MCF 10A (cell line): Measurements from ENCODE around the gene JADE1. TPM values are rescaled to one million over a fixed set of nuclear protein-coding genes. Genes with fewer than 3 reads are reported as not detected.

ENCODE experiments used
- BruUV-seq: library from RNA; stranded (reverse); fragments of 400-500 nt; replicated peaks from 2 replicates; lab custom pipeline; 2021; lab: Mats Ljungman, UMichigan
- CTCF ChIA-PET: fragments of 300-600 bp; sonication (Branson Sonifier 250); formaldehyde crosslinking; extraction: SDS; loops from one replicate; lab custom pipeline; 2021; ENCODE audit warnings: antibody characterized with exemption, inconsistent platforms; lab: Yijun Ruan, JAX
- POLR2A ChIA-PET: fragments of 300-600, 350-650 bp; sonication (Branson Sonifier 250); formaldehyde crosslinking; extraction: SDS; loops from one replicate; lab custom pipeline; 2020; ENCODE audit warnings: antibody characterized with exemption, inconsistent platforms; lab: Yijun Ruan, JAX
- DNase-seq: peaks from one replicate; pipeline ENCODE4 v3.0.0-alpha.2; 2018; ENCODE audit not compliant: unreplicated experiment
- H3K27ac Mint-ChIP-seq: one replicate; pipeline ENCODE4 v1.8.0; 2022; ENCODE audit warnings: mild to moderate bottlenecking, low read depth, mixed read lengths; ENCODE audit not compliant: unreplicated experiment
- H3K27me3 Mint-ChIP-seq: one replicate; pipeline ENCODE4 v1.8.0; 2022; ENCODE audit warnings: mixed read lengths; ENCODE audit not compliant: insufficient read depth, unreplicated experiment
- H3K36me3 Mint-ChIP-seq: one replicate; pipeline ENCODE4 v1.8.0; 2022; ENCODE audit warnings: mild to moderate bottlenecking, moderate library complexity, mixed read lengths; ENCODE audit not compliant: insufficient read depth, unreplicated experiment
- H3K4me1 Mint-ChIP-seq: one replicate; pipeline ENCODE4 v1.8.0; 2022; ENCODE audit warnings: mixed read lengths; ENCODE audit not compliant: insufficient read depth, unreplicated experiment
- H3K4me3 Mint-ChIP-seq: one replicate; pipeline ENCODE4 v1.8.0; 2022; ENCODE audit warnings: mild to moderate bottlenecking, moderate library complexity, mixed read lengths; ENCODE audit not compliant: unreplicated experiment
- H3K9me3 Mint-ChIP-seq: one replicate; pipeline ENCODE4 v1.8.0; 2022; ENCODE audit warnings: mixed read lengths; ENCODE audit not compliant: unreplicated experiment
- CTCF ChIP-seq: fragments of 200-600 bp; IDR thresholded peaks from one replicate; pipeline ENCODE4 v1.8.0; 2022; ENCODE audit warnings: antibody characterized with exemption, mild to moderate bottlenecking; ENCODE audit not compliant: unreplicated experiment
- intact Hi-C: fragments of 100-400 bp; cut with micrococcal nuclease; formaldehyde crosslinking; loops from 2 replicates; pipeline ENCODE4 v1.14.1; 2022
- total RNA-seq: library from RNA; stranded (reverse); gene quantifications from 2 replicates; pipeline ENCODE4 v1.2.3, GENCODE V29; 2022

Gene JADE1
- total RNA-seq, 1 experiment from 2014 or later, result 25.9 TPM

- H3K4me1 Mint-ChIP-seq, result peaks cover 5% of the 10 kb centered on the region
- intact Hi-C loops, result no loop called here
- H3K9me3 Mint-ChIP-seq, result no peaks in the 10 kb centered on the region
- POLR2A ChIA-PET, result interaction anchor here (0.6 kb wide), 1 partner anchor 33 kb away, joined by 3 read pairs; no protein-coding TSS in a partner anchor
- H3K36me3 Mint-ChIP-seq, result no peaks in the 10 kb centered on the region
- H3K27me3 Mint-ChIP-seq, result no peaks in the 10 kb centered on the region
- H3K4me3 Mint-ChIP-seq, result no peak overlapping the region
- no peak for TF ChIP-seq CTCF
- peak overlapping the region; percentile 44 for H3K27ac Mint-ChIP-seq
- CTCF ChIA-PET, result interaction anchor here (0.6 kb wide), 1 partner anchor 619 kb away, joined by 3 read pairs; no protein-coding TSS in a partner anchor
- DNase-seq, result no peak
- no TSS peak for BruUV-seq
Measured at GRCh38 chr4:128913228-128913627, 103.7 kb downstream of the JADE1 start.

- no peak for TF ChIP-seq CTCF
- Mint-ChIP-seq H3K27ac (no peak overlapping the region), H3K9me3 (no peaks in the 10 kb centered on the region), H3K4me3 (no peak overlapping the region), H3K4me1 (no peaks in the 10 kb centered on the region), H3K27me3 (no peaks in the 10 kb centered on the region), H3K36me3 (no peaks in the 10 kb centered on the region)
- POLR2A ChIA-PET, result no interaction called here
- no TSS peak for BruUV-seq
- CTCF ChIA-PET, result interaction anchor here (0.8 kb wide), 1 partner anchor 9 kb away, joined by 3 read pairs; no protein-coding TSS in a partner anchor
- intact Hi-C loops, result no loop called here
- no peak for DNase-seq
Measured at GRCh38 chr4:128915544-128915943, 106.0 kb downstream of the JADE1 start.

GRCh38 chr4:128916832-128917231 lies 107.3 kb downstream of the JADE1 start:
- Mint-ChIP-seq H3K36me3 (peaks cover 5% of the 10 kb centered on the region), H3K9me3 (peaks cover 10% of the 10 kb centered on the region), H3K27ac (no peak overlapping the region), H3K4me1 (no peaks in the 10 kb centered on the region), H3K27me3 (no peaks in the 10 kb centered on the region), H3K4me3 (no peak overlapping the region)
- no peak for DNase-seq
- ChIA-PET POLR2A (interaction anchor here (0.6 kb wide), 1 partner anchor 176 kb away, joined by 6 read pairs; no protein-coding TSS in a partner anchor), CTCF (no interaction called here)
- intact Hi-C loops, result no loop called here
- TF ChIP-seq CTCF, result no peak
- BruUV-seq, result no TSS peak

GRCh38 chr4:128917781-128918180 lies 108.3 kb downstream of the JADE1 start:
- ChIA-PET POLR2A (no interaction called here), CTCF (no interaction called here)
- H3K4me1 Mint-ChIP-seq, result no peaks in the 10 kb centered on the region
- H3K9me3 Mint-ChIP-seq, result peaks cover 10% of the 10 kb centered on the region
- no peak for TF ChIP-seq CTCF
- H3K27ac Mint-ChIP-seq, result no peak overlapping the region
- H3K4me3 Mint-ChIP-seq, result no peak overlapping the region
- DNase-seq, result no peak
- intact Hi-C loops, result no loop called here
- H3K36me3 Mint-ChIP-seq, result peaks cover 5% of the 10 kb centered on the region
- no TSS peak for BruUV-seq
- no peaks in the 10 kb centered on the region for H3K27me3 Mint-ChIP-seq
